ENCODE results near the gene NFE2L2. TPM values are rescaled to one million over a fixed set of nuclear protein-coding genes. Genes with fewer than 3 reads are reported as not detected.
"Not testable (repeated sequence)": the region's sequence is repeated elsewhere in the genome, so short reads cannot be mapped to it uniquely, and the experiment has no call there.

NFE2L2 gene
- total RNA-seq, 1 donor from 2014 or later, result 105 TPM

- Histone ChIP-seq H3K36me3 (no peaks in the 10 kb centered on the region), H3K27ac (no peak overlapping the region), H3K27me3 (ENCODE audit: low read depth) (no peaks in the 10 kb centered on the region), H3K9me3 (no peaks in the 10 kb centered on the region), H3K4me1 (peaks cover 11% of the 10 kb centered on the region), H3K4me3 (no peak overlapping the region)
- intact Hi-C loops (cut with DNase I), result no loop called here
- ATAC-seq, result no peak
- no peak for TF ChIP-seq CTCF (IDR thresholded peaks at IDR 0.05)
- no peak for DNase-seq
Observed at GRCh38 chr2:177207101-177207500, 57.4 kb downstream of the NFE2L2 start.

- no peak overlapping the region for H3K4me3 ChIP-seq
- ATAC-seq, result no peak
- no peaks in the 10 kb centered on the region for H3K27me3 ChIP-seq (ENCODE audit: low read depth)
- H3K9me3 ChIP-seq, result no peaks in the 10 kb centered on the region
- intact Hi-C loops (cut with DNase I), result no loop called here
- H3K36me3 ChIP-seq, result no peaks in the 10 kb centered on the region
- no peak for DNase-seq
- TF ChIP-seq CTCF (IDR thresholded peaks at IDR 0.05), result no peak
- H3K27ac ChIP-seq, result no peak overlapping the region
- H3K4me1 ChIP-seq, result no peaks in the 10 kb centered on the region
Observed at GRCh38 chr2:177204417-177204816, 60.1 kb downstream of the NFE2L2 start.

GRCh38 chr2:177201919-177202346 lies 62.6 kb downstream of the NFE2L2 start:
- H3K4me1 ChIP-seq, result no peaks in the 10 kb centered on the region
- TF ChIP-seq CTCF (IDR thresholded peaks at IDR 0.05), result no peak
- no peak for DNase-seq
- intact Hi-C loops (cut with DNase I), result no loop called here
- no peak overlapping the region for H3K27ac ChIP-seq
- no peaks in the 10 kb centered on the region for H3K9me3 ChIP-seq
- H3K36me3 ChIP-seq, result no peaks in the 10 kb centered on the region
- no peak overlapping the region for H3K4me3 ChIP-seq
- ATAC-seq, result no peak
- no peaks in the 10 kb centered on the region for H3K27me3 ChIP-seq (ENCODE audit: low read depth)

GRCh38 chr2:177200419-177200818 lies 64.1 kb downstream of the NFE2L2 start:
- DNase-seq; H3K4me1 ChIP-seq; H3K27ac ChIP-seq; H3K36me3 ChIP-seq; H3K27me3 ChIP-seq (ENCODE audit: low read depth); H3K9me3 ChIP-seq; H3K4me3 ChIP-seq; ATAC-seq; intact Hi-C loops (cut with DNase I): not testable (repeated sequence)

GRCh38 chr2:177195194-177195593 lies 69.3 kb downstream of the NFE2L2 start:
- H3K4me3 ChIP-seq, result no peak overlapping the region
- no peak for TF ChIP-seq CTCF (IDR thresholded peaks at IDR 0.05)
- no peaks in the 10 kb centered on the region for H3K36me3 ChIP-seq
- ATAC-seq (no peak), DNase-seq (no peak)
- H3K9me3 ChIP-seq, result no peaks in the 10 kb centered on the region
- no peaks in the 10 kb centered on the region for H3K4me1 ChIP-seq
- no peaks in the 10 kb centered on the region for H3K27me3 ChIP-seq (ENCODE audit: low read depth)
- intact Hi-C loops (cut with DNase I), result no loop called here
- no peak overlapping the region for H3K27ac ChIP-seq

- no peak for ATAC-seq
- H3K4me1 ChIP-seq, result no peaks in the 10 kb centered on the region
- no peak overlapping the region for H3K27ac ChIP-seq
- H3K27me3 ChIP-seq (ENCODE audit: low read depth), result no peaks in the 10 kb centered on the region
- no peak for DNase-seq
- TF ChIP-seq CTCF (IDR thresholded peaks at IDR 0.05), result no peak
- intact Hi-C loops (cut with DNase I), result no loop called here
- no peak overlapping the region for H3K4me3 ChIP-seq
- H3K36me3 ChIP-seq, result no peaks in the 10 kb centered on the region
- no peaks in the 10 kb centered on the region for H3K9me3 ChIP-seq
Observed at GRCh38 chr2:177193240-177193639, 71.3 kb downstream of the NFE2L2 start.
